ENCODE results near the gene ZFYVE26.

- TF ChIP-seq EZH2 (IDR thresholded peaks at IDR 0.05) (no peak), POLR2AphosphoS5 (IDR thresholded peaks at IDR 0.05; ENCODE audit: borderline replicate concordance, low read depth, low read length) (no peak)
Measured at GRCh38 chr14:67763158-67763822, 53.1 kb downstream of the ZFYVE26 start.
